ENCODE data around the gene CDH15. TPM values are rescaled to one million over a fixed set of nuclear protein-coding genes. Genes with fewer than 3 reads are reported as not detected.

The CDH15 gene
- total RNA-seq, 4 donors from 2014 or later, result 48.5 to 60.8 (median 51.0) TPM

DNA sequence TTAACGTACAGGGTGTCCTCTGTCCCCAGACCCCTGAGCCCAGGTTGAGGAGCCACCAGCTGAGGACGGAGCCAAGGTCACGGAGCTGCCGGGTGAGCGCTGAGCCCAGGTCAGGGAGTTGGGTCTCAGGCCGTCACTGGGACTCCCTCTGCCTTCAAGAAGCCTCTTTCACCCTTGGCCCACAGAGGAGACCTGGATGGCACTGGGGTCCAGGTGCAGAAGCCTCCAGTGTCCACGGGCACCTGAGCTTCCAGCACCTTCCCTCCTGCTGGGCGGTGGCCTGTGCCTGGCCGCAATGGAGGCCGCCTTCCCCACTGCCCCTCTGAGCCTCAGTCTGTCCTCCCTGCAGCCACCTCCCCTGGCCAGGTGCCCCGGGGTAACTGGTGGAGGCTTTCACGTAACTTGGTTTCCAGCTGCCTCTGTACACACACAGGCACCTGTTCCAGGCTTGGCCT is 31.6 kb upstream of the CDH15 start:
- DNase-seq (no peak), ATAC-seq (no peak)
- Histone ChIP-seq H3K4me3 (no peak overlapping the region), H3K36me3 (peaks cover 0 to 32% of the 10 kb centered on the region in 2 donors), H3K27me3 (no peaks in the 10 kb centered on the region), H3K27ac (no peak overlapping the region), H3K9me3 (no peaks in the 10 kb centered on the region), H3K4me1 (no peaks in the 10 kb centered on the region)
- intact Hi-C loops (cut with DNase I; ENCODE audit: low total_unique reads) (loop anchor here (5.0 kb wide), 1 partner anchor 103 kb away; no protein-coding TSS in a partner anchor), in situ Hi-C loops (cut with MboI; ENCODE audit: low sequenced_read_pairs in 4 of 4) (no loop called here)
- TF ChIP-seq, protein P1, sequence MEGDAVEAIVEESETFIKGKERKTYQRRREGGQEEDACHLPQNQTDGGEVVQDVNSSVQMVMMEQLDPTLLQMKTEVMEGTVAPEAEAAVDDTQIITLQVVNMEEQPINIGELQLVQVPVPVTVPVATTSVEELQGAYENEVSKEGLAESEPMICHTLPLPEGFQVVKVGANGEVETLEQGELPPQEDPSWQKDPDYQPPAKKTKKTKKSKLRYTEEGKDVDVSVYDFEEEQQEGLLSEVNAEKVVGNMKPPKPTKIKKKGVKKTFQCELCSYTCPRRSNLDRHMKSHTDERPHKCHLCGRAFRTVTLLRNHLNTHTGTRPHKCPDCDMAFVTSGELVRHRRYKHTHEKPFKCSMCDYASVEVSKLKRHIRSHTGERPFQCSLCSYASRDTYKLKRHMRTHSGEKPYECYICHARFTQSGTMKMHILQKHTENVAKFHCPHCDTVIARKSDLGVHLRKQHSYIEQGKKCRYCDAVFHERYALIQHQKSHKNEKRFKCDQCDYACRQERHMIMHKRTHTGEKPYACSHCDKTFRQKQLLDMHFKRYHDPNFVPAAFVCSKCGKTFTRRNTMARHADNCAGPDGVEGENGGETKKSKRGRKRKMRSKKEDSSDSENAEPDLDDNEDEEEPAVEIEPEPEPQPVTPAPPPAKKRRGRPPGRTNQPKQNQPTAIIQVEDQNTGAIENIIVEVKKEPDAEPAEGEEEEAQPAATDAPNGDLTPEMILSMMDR (IDR thresholded peaks at IDR 0.05 in 4 of 5, conservative IDR thresholded peaks at IDR 0.05 in 1 of 5), result no peak
- no peak for TF ChIP-seq POLR2A (IDR thresholded peaks at IDR 0.05)

DNA sequence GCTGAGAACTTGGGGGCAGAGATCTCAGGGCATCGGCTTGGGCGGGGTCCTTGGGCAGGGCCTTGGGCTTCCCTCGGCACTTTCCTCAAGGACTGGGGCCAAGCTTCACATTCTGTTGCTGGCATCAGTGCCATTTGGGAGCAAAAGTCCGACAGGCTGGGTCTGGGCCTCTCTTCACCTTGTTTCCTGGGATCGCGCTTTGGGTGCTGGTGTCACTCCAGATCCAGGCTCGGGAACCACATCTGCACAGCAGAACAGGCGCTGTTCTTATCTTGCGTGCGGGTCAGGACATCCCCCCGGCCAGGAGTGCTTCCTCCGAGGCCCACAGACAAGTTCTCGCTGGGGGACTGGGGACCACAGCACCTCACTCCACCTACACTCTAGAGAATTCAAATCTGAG is 31.1 kb upstream of the CDH15 start:
- intact Hi-C loops (cut with DNase I; ENCODE audit: low total_unique reads) (loop anchor here (5.0 kb wide), 1 partner anchor 103 kb away; no protein-coding TSS in a partner anchor), in situ Hi-C loops (cut with MboI; ENCODE audit: low sequenced_read_pairs in 4 of 4) (no loop called here)
- H3K4me1 ChIP-seq, result no peaks in the 10 kb centered on the region
- no peak overlapping the region for H3K27ac ChIP-seq
- H3K9me3 ChIP-seq, result no peaks in the 10 kb centered on the region
- peaks cover 0 to 33% of the 10 kb centered on the region in 2 donors for H3K36me3 ChIP-seq
- ATAC-seq (no peak), DNase-seq (no peak)
- no peaks in the 10 kb centered on the region for H3K27me3 ChIP-seq
- no peak for TF ChIP-seq POLR2A (IDR thresholded peaks at IDR 0.05)
- TF ChIP-seq, protein P1 (IDR thresholded peaks at IDR 0.05 in 4 of 5, conservative IDR thresholded peaks at IDR 0.05 in 1 of 5), result no peak
- H3K4me3 ChIP-seq, result no peak overlapping the region

DNA sequence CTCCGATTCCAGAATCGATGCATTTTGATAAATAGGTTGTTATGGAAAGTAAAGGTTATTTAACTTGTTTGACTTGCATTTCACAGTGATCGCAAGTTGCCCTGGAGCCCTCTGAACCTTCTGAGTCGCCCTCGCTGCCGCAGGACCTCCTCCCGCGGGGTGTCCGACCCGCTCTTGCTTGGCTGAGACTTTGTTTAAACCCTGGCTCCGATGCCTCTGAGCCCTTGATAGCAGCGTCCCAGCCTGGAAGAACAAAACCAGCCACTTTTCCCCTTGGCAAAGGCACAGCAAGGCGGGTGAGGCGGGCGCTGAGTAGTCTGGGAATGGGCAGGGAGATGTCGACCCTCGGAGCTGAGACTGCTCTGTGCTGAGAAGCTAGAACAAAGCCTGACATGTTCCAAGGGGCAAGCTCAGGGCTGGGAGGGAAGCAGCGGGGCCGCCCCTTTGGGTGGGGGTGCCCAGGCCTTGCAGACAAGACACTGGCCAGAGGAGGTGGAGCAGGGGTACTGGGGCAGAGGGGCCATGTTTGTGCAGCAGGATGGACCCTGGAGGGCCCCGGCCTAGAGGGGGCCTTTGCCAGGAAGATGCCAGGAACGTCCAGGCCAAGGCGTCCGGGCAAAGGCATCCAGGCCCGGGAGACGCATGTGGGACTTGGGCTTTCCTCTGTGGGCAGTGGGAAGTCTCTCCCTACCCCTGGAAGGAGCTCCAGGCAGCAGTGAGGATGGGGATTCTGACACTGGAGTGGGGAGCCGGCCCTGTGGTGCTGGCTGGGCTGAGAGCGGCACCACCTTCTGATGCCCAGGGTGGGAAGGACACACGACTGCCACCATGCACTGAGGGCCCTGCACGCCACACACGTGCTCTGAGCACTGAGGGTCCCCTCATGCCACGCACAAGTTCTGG is 30.3 kb upstream of the CDH15 start:
- no peaks in the 10 kb centered on the region for H3K27me3 ChIP-seq
- in situ Hi-C loops (cut with MboI; ENCODE audit: low sequenced_read_pairs in 4 of 4), result no loop called here
- H3K36me3 ChIP-seq, result peaks cover 0 to 41% of the 10 kb centered on the region in 2 donors
- DNase-seq, result no peak
- no peaks in the 10 kb centered on the region for H3K4me1 ChIP-seq
- H3K9me3 ChIP-seq, result no peaks in the 10 kb centered on the region
- TF ChIP-seq, protein P1 (IDR thresholded peaks at IDR 0.05 in 4 of 5, conservative IDR thresholded peaks at IDR 0.05 in 1 of 5), result no peak
- no peak for TF ChIP-seq POLR2A (IDR thresholded peaks at IDR 0.05)
- no peak overlapping the region for H3K4me3 ChIP-seq
- intact Hi-C loops (cut with DNase I; ENCODE audit: low total_unique reads), result loop anchor here (5.0 kb wide), 1 partner anchor 104 kb away; no protein-coding TSS in a partner anchor
- no peak for ATAC-seq
- H3K27ac ChIP-seq, result no peak overlapping the region

DNA sequence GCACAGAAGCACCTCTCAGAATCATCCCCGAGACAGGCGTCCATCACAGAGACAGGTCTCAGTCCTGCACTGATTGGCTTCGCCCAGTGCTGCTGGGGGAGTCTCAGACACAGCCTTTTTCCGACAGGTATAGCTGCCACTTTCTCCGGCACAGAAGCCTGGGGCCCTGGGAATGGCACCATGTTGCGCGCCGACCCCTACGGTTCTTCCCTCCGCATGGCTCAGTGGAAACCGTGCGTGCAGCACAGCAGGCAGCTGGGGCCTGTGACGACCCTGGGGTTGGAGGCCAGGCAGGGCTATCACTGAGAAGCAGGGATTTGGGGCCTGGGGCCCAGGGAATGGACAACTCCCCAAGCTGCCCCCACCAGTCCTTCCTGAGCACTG is 29.7 kb upstream of the CDH15 start:
- Histone ChIP-seq H3K9me3 (no peaks in the 10 kb centered on the region), H3K36me3 (peaks cover 0 to 41% of the 10 kb centered on the region in 2 donors), H3K4me3 (no peak overlapping the region), H3K27me3 (no peaks in the 10 kb centered on the region), H3K27ac (no peak overlapping the region), H3K4me1 (no peaks in the 10 kb centered on the region)
- intact Hi-C loops (cut with DNase I; ENCODE audit: low total_unique reads) (loop anchor here (5.0 kb wide), 1 partner anchor 105 kb away; no protein-coding TSS in a partner anchor), in situ Hi-C loops (cut with MboI; ENCODE audit: low sequenced_read_pairs in 4 of 4) (no loop called here)
- no peak for ATAC-seq
- no peak for DNase-seq
- no peak for TF ChIP-seq POLR2A (IDR thresholded peaks at IDR 0.05)
- TF ChIP-seq, protein P1 (IDR thresholded peaks at IDR 0.05 in 4 of 5, conservative IDR thresholded peaks at IDR 0.05 in 1 of 5), result no peak

All from gastrocnemius medialis (tissue), 4 donors.